ENCODE results near the gene PRKG1. TPM values are rescaled to one million over a fixed set of nuclear protein-coding genes. Genes with fewer than 3 reads are reported as not detected.

PRKG1 gene
- total and polyA plus RNA-seq, 2 donors (not counting 1 experiment from before 2014, with no cell fraction given): not detected

DNA sequence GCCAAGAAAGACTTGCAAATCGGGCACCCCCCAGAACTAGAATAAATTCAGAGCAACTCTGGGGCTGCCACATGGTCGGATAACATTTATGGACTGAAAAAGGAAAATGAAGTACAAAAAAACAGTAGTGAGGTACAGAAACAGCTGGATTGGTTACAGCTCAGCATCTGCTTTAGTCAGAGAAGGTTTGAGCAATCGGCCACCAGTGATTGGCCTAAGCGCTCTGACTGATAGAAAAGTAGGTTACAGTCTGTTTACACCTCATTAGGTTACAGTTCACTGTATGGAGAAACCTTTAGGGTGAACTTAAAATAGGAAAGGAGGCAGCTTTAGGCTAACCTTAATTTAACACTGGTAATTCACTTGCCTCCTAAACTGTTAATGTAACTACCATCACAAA lies 1137.8 kb downstream of the PRKG1 start:
- H3K4me3 Mint-ChIP-seq: no peak overlapping the region
- no peaks in the 10 kb centered on the region for H3K9me3 Mint-ChIP-seq (ENCODE audit: insufficient read depth)
- DNase-seq: no peak
- Histone ChIP-seq H3K79me2 (ENCODE audit: control insufficient read depth, insufficient read depth, low read length) (no peaks in the 10 kb centered on the region), H3K9ac (ENCODE audit: low read length) (no peak overlapping the region), H3K4me1 (ENCODE audit: control insufficient read depth in 2 of 2, insufficient read depth in 2 of 2, low read length in 2 of 2) (peaks cover 14 to 19% of the 10 kb centered on the region in 2 donors), H3K9me3 (ENCODE audit: control extremely low read depth in 1 of 3, control insufficient read depth in 2 of 3, insufficient read depth in 1 of 3, low read length in 2 of 3) (peaks cover 0 to under 1% (median 0%) of the 10 kb centered on the region in 3 donors), H3K27ac (ENCODE audit: low read length in 2 of 2) (no peak overlapping the region), H2AFZ (ENCODE audit: insufficient read depth, low read depth, low read length, poor library complexity, severe bottlenecking) (no peak overlapping the region), H3K27me3 (replicated peaks in 1 of 4; ENCODE audit: control extremely low read depth in 1 of 4, control insufficient read depth in 3 of 4, insufficient read depth in 4 of 4, low read length in 3 of 4) (no peaks in the 10 kb centered on the region), H4K20me1 (ENCODE audit: control insufficient read depth, insufficient read depth, low read length, poor library complexity, severe bottlenecking) (no peaks in the 10 kb centered on the region), H3K36me3 (replicated peaks in 1 of 2; ENCODE audit: control extremely low read depth in 1 of 2, control insufficient read depth in 1 of 2, extremely low read depth in 1 of 2, insufficient read depth in 2 of 2, low read length in 1 of 2) (no peaks in the 10 kb centered on the region), H3K4me3 (ENCODE audit: control extremely low read depth in 1 of 5, extremely low read depth in 1 of 5, insufficient read depth in 1 of 5, low read depth in 2 of 5, low read length in 4 of 5) (no peak overlapping the region), H3K4me2 (replicated peaks; ENCODE audit: low read depth, low read length, poor library complexity, severe bottlenecking) (no peak overlapping the region)
- ChIA-PET POLR2A (no interaction called here), CTCF (interaction anchor here (0.7 to 1.5 kb wide), 2 partner anchors 252 to 917 kb away, joined by 3 read pairs; no protein-coding TSS in a partner anchor)
- WGBS (ENCODE audit: insufficient coverage): 80% methylated on average over 1 of the region's 4 CpGs
- peaks cover 21% of the 10 kb centered on the region for H3K4me1 Mint-ChIP-seq
- intact Hi-C loops (cut with micrococcal nuclease): no loop called here
- TF ChIP-seq EZH2 (IDR thresholded peaks at IDR 0.05; ENCODE audit: borderline replicate concordance, insufficient read depth, low read depth, low read length, poor library complexity, severe bottlenecking): no peak
- TF ChIP-seq, protein P1, sequence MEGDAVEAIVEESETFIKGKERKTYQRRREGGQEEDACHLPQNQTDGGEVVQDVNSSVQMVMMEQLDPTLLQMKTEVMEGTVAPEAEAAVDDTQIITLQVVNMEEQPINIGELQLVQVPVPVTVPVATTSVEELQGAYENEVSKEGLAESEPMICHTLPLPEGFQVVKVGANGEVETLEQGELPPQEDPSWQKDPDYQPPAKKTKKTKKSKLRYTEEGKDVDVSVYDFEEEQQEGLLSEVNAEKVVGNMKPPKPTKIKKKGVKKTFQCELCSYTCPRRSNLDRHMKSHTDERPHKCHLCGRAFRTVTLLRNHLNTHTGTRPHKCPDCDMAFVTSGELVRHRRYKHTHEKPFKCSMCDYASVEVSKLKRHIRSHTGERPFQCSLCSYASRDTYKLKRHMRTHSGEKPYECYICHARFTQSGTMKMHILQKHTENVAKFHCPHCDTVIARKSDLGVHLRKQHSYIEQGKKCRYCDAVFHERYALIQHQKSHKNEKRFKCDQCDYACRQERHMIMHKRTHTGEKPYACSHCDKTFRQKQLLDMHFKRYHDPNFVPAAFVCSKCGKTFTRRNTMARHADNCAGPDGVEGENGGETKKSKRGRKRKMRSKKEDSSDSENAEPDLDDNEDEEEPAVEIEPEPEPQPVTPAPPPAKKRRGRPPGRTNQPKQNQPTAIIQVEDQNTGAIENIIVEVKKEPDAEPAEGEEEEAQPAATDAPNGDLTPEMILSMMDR (IDR thresholded peaks at IDR 0.05): no peak
- no peak for ATAC-seq (ENCODE audit: low read depth)
- peaks cover 4% of the 10 kb centered on the region for H3K27me3 Mint-ChIP-seq
- H3K27ac Mint-ChIP-seq: no peak overlapping the region

GRCh38 chr10:52212802-52213201 lies 1138.5 kb downstream of the PRKG1 start:
- ChIA-PET POLR2A (no interaction called here), CTCF (interaction anchor here (0.7 to 1.5 kb wide), 2 partner anchors 253 to 918 kb away, joined by 3 read pairs; no protein-coding TSS in a partner anchor)
- H2AFZ ChIP-seq (ENCODE audit: insufficient read depth, low read depth, low read length, poor library complexity, severe bottlenecking): no peak overlapping the region
- no peak overlapping the region for H3K4me2 ChIP-seq (replicated peaks; ENCODE audit: low read depth, low read length, poor library complexity, severe bottlenecking)
- ATAC-seq (ENCODE audit: low read depth) (no peak), DNase-seq (no peak)
- no CpG with 5 or more reads among the region's 4 CpGs for WGBS (ENCODE audit: insufficient coverage)
- H3K9ac ChIP-seq (ENCODE audit: low read length): no peak overlapping the region
- H3K27ac ChIP-seq (ENCODE audit: low read length in 2 of 2): no peak overlapping the region
- no peaks in the 10 kb centered on the region for H4K20me1 ChIP-seq (ENCODE audit: control insufficient read depth, insufficient read depth, low read length, poor library complexity, severe bottlenecking)
- Mint-ChIP-seq H3K4me3 (no peak overlapping the region), H3K9me3 (ENCODE audit: insufficient read depth) (no peaks in the 10 kb centered on the region), H3K27ac (no peak overlapping the region), H3K4me1 (peaks cover 28% of the 10 kb centered on the region), H3K27me3 (peaks cover 2% of the 10 kb centered on the region)
- H3K27me3 ChIP-seq (replicated peaks in 1 of 4; ENCODE audit: control extremely low read depth in 1 of 4, control insufficient read depth in 3 of 4, insufficient read depth in 4 of 4, low read length in 3 of 4): no peaks in the 10 kb centered on the region
- peaks cover 21 to 25% of the 10 kb centered on the region in 2 donors for H3K4me1 ChIP-seq (ENCODE audit: control insufficient read depth in 2 of 2, insufficient read depth in 2 of 2, low read length in 2 of 2)
- H3K36me3 ChIP-seq (replicated peaks in 1 of 2; ENCODE audit: control extremely low read depth in 1 of 2, control insufficient read depth in 1 of 2, extremely low read depth in 1 of 2, insufficient read depth in 2 of 2, low read length in 1 of 2): no peaks in the 10 kb centered on the region
- no peaks in the 10 kb centered on the region for H3K9me3 ChIP-seq (ENCODE audit: control extremely low read depth in 1 of 3, control insufficient read depth in 2 of 3, insufficient read depth in 1 of 3, low read length in 2 of 3)
- TF ChIP-seq, protein P1 (IDR thresholded peaks at IDR 0.05): no peak
- TF ChIP-seq EZH2 (IDR thresholded peaks at IDR 0.05; ENCODE audit: borderline replicate concordance, insufficient read depth, low read depth, low read length, poor library complexity, severe bottlenecking): no peak
- intact Hi-C loops (cut with micrococcal nuclease): no loop called here
- H3K4me3 ChIP-seq (ENCODE audit: control extremely low read depth in 1 of 5, extremely low read depth in 1 of 5, insufficient read depth in 1 of 5, low read depth in 2 of 5, low read length in 4 of 5): no peak overlapping the region
- no peaks in the 10 kb centered on the region for H3K79me2 ChIP-seq (ENCODE audit: control insufficient read depth, insufficient read depth, low read length)

Data from B cell (primary cell).